HepG2 (cell line): ENCODE data around the gene RPL38. TPM values are rescaled to one million over a fixed set of nuclear protein-coding genes. Genes with fewer than 3 reads are reported as not detected.

ENCODE experiments used
- ARNT2 ChIP-seq: sonication (generic); formaldehyde crosslinking; IDR thresholded peaks from 2 replicates; pipeline ENCODE4 v1.8.0; 2022; ENCODE audit warnings: mild to moderate bottlenecking, low read depth, missing genetic modification reagents, moderate library complexity
- BATF2 ChIP-seq: sonication (generic); formaldehyde crosslinking; IDR thresholded peaks from 2 replicates; pipeline ENCODE4 v1.8.0; 2022; ENCODE audit warnings: mild to moderate bottlenecking, missing genetic modification reagents, moderate library complexity
- BCLAF1 ChIP-seq: fragments of 450-650 bp; IDR thresholded peaks from 2 replicates; pipeline ENCODE4 v1.6.1; 2017; ENCODE audit warnings: mild to moderate bottlenecking
- GFI1 ChIP-seq: sonication (generic); formaldehyde crosslinking; IDR thresholded peaks from 2 replicates; pipeline ENCODE4 v1.5.0; 2020; ENCODE audit warnings: missing genetic modification reagents, mild to moderate bottlenecking, borderline replicate concordance
- HBP1 ChIP-seq: IDR thresholded peaks from 2 replicates; pipeline ENCODE4 v1.6.1; 2016; ENCODE audit warnings: low read depth, control low read depth
- MAX ChIP-seq: IDR thresholded peaks from 2 replicates; pipeline ENCODE4 v1.6.1; 2012; ENCODE audit warnings: inconsistent platforms
- MBD4 ChIP-seq: IDR thresholded peaks from 2 replicates; pipeline ENCODE4 v1.6.1; 2012; ENCODE audit warnings: low read length, inconsistent platforms, borderline replicate concordance
- POLR2G ChIP-seq: fragments of 200-400 bp; formaldehyde crosslinking; IDR thresholded peaks from 2 replicates; pipeline ENCODE4 v1.6.1; 2018; ENCODE audit warnings: mild to moderate bottlenecking, low read depth, low read length, moderate library complexity
- RBM22 ChIP-seq: fragments of 200-400 bp; formaldehyde crosslinking; optimal IDR thresholded peaks from 2 replicates; pipeline ENCODE3; 2017; ENCODE audit warnings: mild to moderate bottlenecking, low read length, moderate library complexity
- TFDP1 ChIP-seq: IDR thresholded peaks from 2 replicates; pipeline ENCODE4 v1.6.1; 2016; ENCODE audit warnings: missing compliant biosample characterization, missing genetic modification reagents, borderline replicate concordance
- ZNF205 ChIP-seq: IDR thresholded peaks from 2 replicates; pipeline ENCODE4 v1.6.1; 2018; ENCODE audit warnings: missing biosample characterization, missing genetic modification reagents
- ZNF253 ChIP-seq: sonication (generic); formaldehyde crosslinking; IDR thresholded peaks from 2 replicates; pipeline ENCODE4 v1.8.0; 2022; ENCODE audit warnings: mild to moderate bottlenecking, missing genetic modification reagents, borderline replicate concordance
- ZNF362 ChIP-seq: sonication (generic); formaldehyde crosslinking; IDR thresholded peaks from 2 replicates; pipeline ENCODE4 v1.4.0; 2020; ENCODE audit warnings: missing genetic modification reagents, mild to moderate bottlenecking, borderline replicate concordance
- ZNF605 ChIP-seq: sonication (generic); formaldehyde crosslinking; IDR thresholded peaks from 2 replicates; pipeline ENCODE4 v1.8.0; 2022; ENCODE audit warnings: mild to moderate bottlenecking, missing genetic modification reagents
- ZNF710 ChIP-seq: sonication (generic); formaldehyde crosslinking; IDR thresholded peaks from 2 replicates; pipeline ENCODE4 v1.5.0; 2020; ENCODE audit warnings: mild to moderate bottlenecking, missing genetic modification reagents, borderline replicate concordance
- ZNF878 ChIP-seq: sonication (generic); formaldehyde crosslinking; IDR thresholded peaks from 2 replicates; pipeline ENCODE4 v1.8.1; 2023; ENCODE audit warnings: mild to moderate bottlenecking, missing genetic modification reagents, moderate library complexity
- polyA plus RNA-seq, 8 experiments: library from polyadenylated mRNA; depleted of rRNA in 3 of 8; stranded (reverse) in 7 of 8; unstranded in 1 of 8; fragments of >200 nt; fragmentation: Illumina TruSeq in 4 of 8; extraction: Trizol in 4 of 8; gene quantifications; 2 replicates each; pipeline versions ENCODE4 v1.2.1 to v1.2.3, GENCODE V29; 2011 to 2016; ENCODE audit warnings: low read depth in 4 of 8, missing spikeins in 1 of 8, mixed read lengths in 1 of 8; ENCODE audit not compliant: insufficient read depth in 1 of 8
- total RNA-seq, 5 experiments: library from RNA; depleted of rRNA; stranded (reverse); fragments of >200 nt; fragmentation: Illumina TruSeq; extraction: Trizol; gene quantifications; 2 replicates each; pipeline ENCODE4 v1.2.3, GENCODE V29; 2016; ENCODE audit warnings: low read depth in 1 of 5

RPL38 gene
- total and polyA plus RNA-seq, 2 of the 13 experiments (the other 11 are each of a cell fraction or from before 2014, with no cell fraction given), result 2,370 to 2,372 TPM

GRCh38 chr17:74210191-74211140, 7.0 kb downstream of the RPL38 start (continued):
- peak; percentile 60; the same call in 1 of the 2 replicates for TF ChIP-seq ZNF878 (CRISPR knock-in tag)
- TF ChIP-seq GFI1 (CRISPR knock-in tag), result no peak
- peak; percentile 96 for TF ChIP-seq RBM22
- 0 out of 2 replicates have a peak, but pooled peaks have one; percentile 41 for TF ChIP-seq ZNF710 (CRISPR knock-in tag)
- no peak for TF ChIP-seq ZNF253 (CRISPR knock-in tag)
- no peak for TF ChIP-seq ARNT2 (CRISPR knock-in tag)
- peak; percentile 65 for TF ChIP-seq ZNF605 (CRISPR knock-in tag)
- TF ChIP-seq BATF2 (CRISPR knock-in tag), result no peak
- peak; percentile 51 for TF ChIP-seq MAX
- peak; percentile 68 for TF ChIP-seq POLR2G
- no peak for TF ChIP-seq BCLAF1
- no peak for TF ChIP-seq HBP1 (CRISPR knock-in tag)
- TF ChIP-seq MBD4, result peak; percentile 93; the same call in 1 of the 2 replicates
- TF ChIP-seq ZNF205 (CRISPR knock-in tag), result peak; percentile 34; the same call in 1 of the 2 replicates
- TF ChIP-seq TFDP1 (CRISPR knock-in tag), result 0 out of 2 replicates have a peak, but pooled peaks have one; percentile 8
- TF ChIP-seq ZNF362 (CRISPR knock-in tag), result 0 out of 2 replicates have a peak, but pooled peaks have one; percentile 13
